H1 (cell line): ENCODE results near the gene RPL18A. TPM values are rescaled to one million over a fixed set of nuclear protein-coding genes. Genes with fewer than 3 reads are reported as not detected.

ENCODE experiments used
- CTCF ChIA-PET: fragments of 300-600 bp; sonication (Branson Sonifier 250); formaldehyde crosslinking; loops from one replicate; lab custom pipeline; 2021; ENCODE audit not compliant: partially characterized antibody; lab: Charles Lee
- POLR2A ChIA-PET: fragments of 300-600 bp; sonication (Branson Sonifier 250); formaldehyde crosslinking; loops from one replicate; lab custom pipeline; 2021; ENCODE audit warnings: inconsistent platforms; ENCODE audit not compliant: partially characterized antibody; lab: Charles Lee
- DNase-seq, 2 experiments: peaks; one replicate each; pipeline versions ENCODE4 v3.0.0 to v3.0.0-alpha.2; 2010 to 2022; ENCODE audit warnings: low spot score in 2 of 2, low read depth in 1 of 2, mixed read lengths in 1 of 2
- FAIRE-seq: peaks from 2 replicates; lab custom pipeline; 2011; peaks lifted over from hg19 to GRCh38; lab: Jason Lieb, UNC
- H2AFZ ChIP-seq: 2 replicates; pipeline ENCODE4 v1.8.1; 2012; ENCODE audit warnings: low read length, inconsistent platforms
- H2AK5ac ChIP-seq: 2 replicates; pipeline ENCODE4 v1.6.1; 2013; ENCODE audit warnings: low read depth, low read length
- H2BK120ac ChIP-seq: replicated peaks from 2 replicates; pipeline ENCODE3; 2013; ENCODE audit warnings: low read depth, low read length, inconsistent platforms
- H2BK12ac ChIP-seq: 2 replicates; pipeline ENCODE4 v1.6.1; 2013; ENCODE audit warnings: low read depth, low read length
- H2BK15ac ChIP-seq: 2 replicates; pipeline ENCODE4 v1.6.1; 2013; ENCODE audit warnings: low read length
- H2BK20ac ChIP-seq: 2 replicates; pipeline ENCODE4 v1.6.1; 2013; ENCODE audit warnings: low read length
- H2BK5ac ChIP-seq: 2 replicates; pipeline ENCODE4 v1.6.1; 2013; ENCODE audit warnings: low read depth, low read length
- H3K14ac ChIP-seq: 2 replicates; pipeline ENCODE4 v1.6.1; 2013; ENCODE audit warnings: inconsistent platforms; ENCODE audit not compliant: insufficient read length
- H3K18ac ChIP-seq: 2 replicates; pipeline ENCODE4 v1.6.1; 2013; ENCODE audit warnings: low read length; ENCODE audit errors: extremely low read depth
- H3K23ac ChIP-seq: 2 replicates; pipeline ENCODE4 v1.6.1; 2013; ENCODE audit warnings: inconsistent platforms; ENCODE audit not compliant: insufficient read length
- H3K23me2 ChIP-seq: 2 replicates; pipeline ENCODE4 v1.6.1; 2013; ENCODE audit warnings: low read depth, low read length
- H3K27ac ChIP-seq: 2 replicates; pipeline ENCODE4 v1.6.1; 2011; ENCODE audit warnings: low read depth, low read length, inconsistent platforms
- H3K27me3 ChIP-seq, 4 experiments: replicated peaks in 1 of 4; 1 replicate in 1 of 4; 2 replicates in 3 of 4; pipeline versions ENCODE4 v1.6.1 to v1.8.1; 2011 to 2013; ENCODE audit warnings: low read length in 3 of 4, mild to moderate bottlenecking in 3 of 4, inconsistent platforms in 2 of 4, mixed read lengths in 2 of 4, moderate library complexity in 1 of 4; ENCODE audit not compliant: control insufficient read depth in 3 of 4, insufficient read depth in 3 of 4; ENCODE audit errors: extremely low read depth in 1 of 4
- H3K36me3 ChIP-seq, 4 experiments: 2 replicates each; pipeline versions ENCODE4 v1.6.1 to v1.8.1; 2011 to 2013; ENCODE audit warnings: mild to moderate bottlenecking in 4 of 4, low read length in 3 of 4, moderate library complexity in 2 of 4, control low read depth in 1 of 4, inconsistent platforms in 1 of 4; ENCODE audit not compliant: insufficient read depth in 4 of 4, control insufficient read depth in 2 of 4
- H3K4ac ChIP-seq: replicated peaks from 2 replicates; pipeline ENCODE3; 2013; ENCODE audit warnings: low read length, low read depth, mixed read lengths, inconsistent platforms; ENCODE audit not compliant: insufficient read length
- H3K4me1 ChIP-seq, 4 experiments: replicated peaks in 1 of 4; 1 replicate in 1 of 4; 2 replicates in 3 of 4; pipeline versions ENCODE4 v1.6.1 to v1.8.1; 2011 to 2013; ENCODE audit warnings: low read length in 3 of 4, inconsistent platforms in 2 of 4, mixed read lengths in 1 of 4; ENCODE audit not compliant: insufficient read depth in 4 of 4, control insufficient read depth in 3 of 4
- H3K4me2 ChIP-seq, 2 experiments: 2 replicates each; pipeline versions ENCODE4 v1.6.1 to v1.8.1; 2011 to 2013; ENCODE audit warnings: low read depth in 2 of 2, low read length in 2 of 2, control low read depth in 1 of 2, inconsistent platforms in 1 of 2, mild to moderate bottlenecking in 1 of 2; ENCODE audit not compliant: insufficient read depth in 1 of 2
- H3K4me3 ChIP-seq, 4 experiments: fragments of 200-600, 300-600 bp in 1 of 4; sonication (generic), shearing (Covaris generic), sonication (Bioruptor Twin) in 1 of 4; 2 replicates each; pipeline versions ENCODE4 v1.5.1 to v1.8.1; 2011 to 2016; ENCODE audit warnings: low read length in 4 of 4, low read depth in 3 of 4, control low read depth in 2 of 4, inconsistent platforms in 2 of 4, mild to moderate bottlenecking in 2 of 4, mixed read lengths in 1 of 4, moderate library complexity in 1 of 4; ENCODE audit not compliant: insufficient read depth in 2 of 4; ENCODE audit errors: extremely low read depth in 1 of 4
- H3K56ac ChIP-seq: replicated peaks from 2 replicates; pipeline ENCODE3; 2013; ENCODE audit warnings: low read depth, mild to moderate bottlenecking, mixed read lengths, low read length, inconsistent platforms; ENCODE audit not compliant: insufficient read length
- H3K79me1 ChIP-seq: 2 replicates; pipeline ENCODE4 v1.6.1; 2013; ENCODE audit warnings: low read depth, low read length, control low read depth
- H3K79me2 ChIP-seq, 2 experiments: 2 replicates each; pipeline versions ENCODE4 v1.6.1 to v1.8.1; 2012 to 2013; ENCODE audit warnings: low read length in 2 of 2, mild to moderate bottlenecking in 2 of 2, inconsistent platforms in 1 of 2; ENCODE audit not compliant: insufficient read depth in 2 of 2, control insufficient read depth in 1 of 2
- H3K9ac ChIP-seq, 4 experiments: replicated peaks in 1 of 4; 1 replicate in 1 of 4; 2 replicates in 3 of 4; pipeline versions ENCODE4 v1.6.1 to v1.8.1; 2011 to 2013; ENCODE audit warnings: low read depth in 3 of 4, low read length in 3 of 4, control low read depth in 2 of 4, mild to moderate bottlenecking in 2 of 4, moderate library complexity in 2 of 4, inconsistent platforms in 1 of 4; ENCODE audit errors: extremely low read depth in 1 of 4
- H3K9me3 ChIP-seq, 2 experiments: 2 replicates each; pipeline versions ENCODE4 v1.6.1 to v1.8.1; 2012 to 2013; ENCODE audit warnings: mild to moderate bottlenecking in 2 of 2, moderate library complexity in 2 of 2, control low read depth in 1 of 2, inconsistent platforms in 1 of 2, low read depth in 1 of 2, low read length in 1 of 2, mixed read lengths in 1 of 2; ENCODE audit not compliant: insufficient read depth in 2 of 2
- H4K20me1 ChIP-seq, 2 experiments: replicated peaks in 1 of 2; 2 replicates each; pipeline versions ENCODE3 to v1.8.1; 2011 to 2013; ENCODE audit warnings: inconsistent platforms in 2 of 2, low read length in 2 of 2, mild to moderate bottlenecking in 1 of 2; ENCODE audit not compliant: insufficient read depth in 2 of 2, control insufficient read depth in 1 of 2
- H4K5ac ChIP-seq: 2 replicates; pipeline ENCODE4 v1.6.1; 2013; ENCODE audit warnings: low read length, low read depth, mixed read lengths, inconsistent platforms; ENCODE audit not compliant: insufficient read length
- H4K8ac ChIP-seq: 2 replicates; pipeline ENCODE4 v1.8.0; 2013; ENCODE audit warnings: mild to moderate bottlenecking, moderate library complexity, low read length, inconsistent platforms; ENCODE audit not compliant: insufficient read depth; ENCODE audit errors: extremely low read depth
- H4K91ac ChIP-seq: replicated peaks from 2 replicates; pipeline ENCODE3; 2013; ENCODE audit warnings: low read length, mixed read lengths, inconsistent platforms; ENCODE audit not compliant: insufficient read length
- ASH2L ChIP-seq: fragments of 200-600, 300-600 bp; sonication (generic); IDR thresholded peaks from one replicate; pipeline ENCODE4 v1.7.1; 2017; ENCODE audit warnings: low read length
- CHD2 ChIP-seq: IDR thresholded peaks from 2 replicates; pipeline ENCODE4 v1.6.1; 2012; ENCODE audit warnings: low read length, improper control_type of control experiment
- CREB1 ChIP-seq: IDR thresholded peaks from 2 replicates; pipeline ENCODE4 v1.6.1; 2012; ENCODE audit warnings: inconsistent platforms
- CTBP2 ChIP-seq: IDR thresholded peaks from 2 replicates; pipeline ENCODE4 v1.7.0; 2011; ENCODE audit warnings: borderline replicate concordance, mild to moderate bottlenecking, moderate library complexity, mixed read lengths, low read length; ENCODE audit not compliant: insufficient read depth, insufficient read length
- POLR2AphosphoS5 ChIP-seq: IDR thresholded peaks from 2 replicates; pipeline ENCODE4 v1.6.1; 2011; ENCODE audit warnings: low read depth, low read length
- RAD21 ChIP-seq, 2 experiments: IDR thresholded peaks in 1 of 2; conservative IDR thresholded peaks in 1 of 2; 2 replicates each; pipeline ENCODE4 v1.6.1; 2011; ENCODE audit warnings: low read depth in 2 of 2, low read length in 2 of 2, improper control_type of control experiment in 1 of 2, inconsistent platforms in 1 of 2, mild to moderate bottlenecking in 1 of 2, moderate library complexity in 1 of 2
- RFX5 ChIP-seq: IDR thresholded peaks from 2 replicates; pipeline ENCODE4 v1.6.1; 2011; ENCODE audit warnings: low read depth, low read length, improper control_type of control experiment, borderline replicate concordance
- RXRA ChIP-seq: IDR thresholded peaks from 2 replicates; pipeline ENCODE4 v1.6.1; 2011; ENCODE audit warnings: low read depth, mild to moderate bottlenecking, low read length, moderate library complexity; ENCODE audit not compliant: insufficient read depth
- SAP30 ChIP-seq: fragments of 300-600 bp; sonication (generic); IDR thresholded peaks from 2 replicates; pipeline ENCODE4 v1.7.1; 2012; ENCODE audit warnings: low read length, moderate library complexity, mild to moderate bottlenecking, inconsistent platforms; ENCODE audit not compliant: insufficient read depth, insufficient replicate concordance
- SIN3A ChIP-seq, 2 experiments: IDR thresholded peaks in 1 of 2; conservative IDR thresholded peaks in 1 of 2; 2 replicates each; pipeline ENCODE4 v1.6.1; 2011 to 2012; ENCODE audit warnings: low read length in 2 of 2, improper control_type of control experiment in 1 of 2, low read depth in 1 of 2, mild to moderate bottlenecking in 1 of 2
- SP2 ChIP-seq: IDR thresholded peaks from 2 replicates; pipeline ENCODE4 v1.6.1; 2012; ENCODE audit warnings: mild to moderate bottlenecking, low read length, inconsistent platforms
- SP4 ChIP-seq: IDR thresholded peaks from 2 replicates; pipeline ENCODE4 v1.6.1; 2012; ENCODE audit warnings: low read length, inconsistent platforms
- TAF1 ChIP-seq: IDR thresholded peaks from 2 replicates; pipeline ENCODE4 v1.6.1; 2011; ENCODE audit warnings: mild to moderate bottlenecking, low read depth, low read length
- TCF12 ChIP-seq: IDR thresholded peaks from 2 replicates; pipeline ENCODE4 v1.6.1; 2011; ENCODE audit warnings: low read depth, mild to moderate bottlenecking, low read length
- WGBS, 2 experiments: shearing (Covaris generic) in 1 of 2; methylation state at CpG; one replicate each; pipeline versions ENCODE4 v1.1.6 to v1.1.7; 2013 to 2015; ENCODE audit warnings: low lambda C conversion rate in 2 of 2, mixed read lengths in 2 of 2, inconsistent platforms in 1 of 2, low coverage in 1 of 2, missing lambda C conversion rate in 1 of 2; ENCODE audit not compliant: insufficient replicate concordance in 2 of 2, insufficient coverage in 1 of 2, insufficient read length in 1 of 2; ENCODE audit errors: extremely low coverage in 1 of 2, missing lambda C conversion rate in 1 of 2; 5-methylcytosine and 5-hydroxymethylcytosine counted together
- polyA plus RNA-seq, 7 experiments: library from polyadenylated mRNA; depleted of rRNA in 3 of 7; stranded (reverse) in 5 of 7; unstranded in 2 of 7; fragments of >200 nt in 5 of 7; fragments of 200-250 nt in 2 of 7; gene quantifications; 1 replicate in 5 of 7; 2 replicates in 1 of 7; 4 replicates in 1 of 7; pipeline versions ENCODE4 v1.2.1 to v1.2.3, GENCODE V29; 2011 to 2013; ENCODE audit warnings: missing spikeins in 2 of 7, mixed read lengths in 2 of 7
- total RNA-seq: library from RNA; stranded (reverse); fragmentation: NEBNext Ultra II Directional; extraction: Animal tissue kit (Norgen Biotek cat#: 25700); gene quantifications from 2 replicates; pipeline ENCODE4 v1.2.1, GENCODE V29; 2021

RPL18A gene
- total and polyA plus RNA-seq, 2 of the 8 experiments (the other 6 are each of a cell fraction or from before 2014, with no cell fraction given) = 2,749 to 3,938 TPM

DNA sequence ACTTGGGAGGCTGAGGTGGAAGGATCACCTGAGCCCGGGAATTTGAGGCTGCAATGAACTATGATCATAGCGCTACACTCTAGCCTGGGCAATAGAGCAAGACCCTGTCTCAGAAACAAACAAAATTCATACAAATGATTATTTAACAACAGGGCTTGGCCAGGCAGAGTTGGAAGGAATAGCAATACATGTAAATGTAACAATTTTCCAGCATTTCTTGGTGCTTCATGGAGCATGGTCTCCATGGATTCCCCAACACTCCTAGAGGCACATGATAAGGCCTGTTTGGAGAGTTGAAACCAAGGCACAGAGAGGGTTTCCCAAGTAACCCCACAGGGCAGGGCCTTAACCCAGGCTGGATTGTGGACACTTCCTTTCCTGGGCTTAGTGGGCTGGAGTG, 48.6 kb upstream of the RPL18A start:
- no peak overlapping the region for H3K4me2 ChIP-seq
- no peak for TF ChIP-seq SAP30
- TF ChIP-seq ASH2L = no peak
- no peak for TF ChIP-seq RXRA
- no peak for TF ChIP-seq CHD2
- no peak for TF ChIP-seq SP2
- TF ChIP-seq POLR2AphosphoS5 = no peak
- TF ChIP-seq TCF12 = no peak
- no peak for TF ChIP-seq TAF1
- TF ChIP-seq RAD21 (IDR thresholded peaks at IDR 0.05 in 1 of 2, conservative IDR thresholded peaks at IDR 0.05 in 1 of 2; ENCODE audit: low read depth in 2 of 2, low read length in 2 of 2) = no peak
- no peak for TF ChIP-seq SP4
- TF ChIP-seq CTBP2 = no peak
- no peak for TF ChIP-seq RFX5
- TF ChIP-seq SIN3A (conservative IDR thresholded peaks at IDR 0.05 in 1 of 2, IDR thresholded peaks at IDR 0.05 in 1 of 2; ENCODE audit: low read depth in 1 of 2, low read length in 2 of 2) = no peak
- no peak for TF ChIP-seq CREB1
- TF ChIP-seq, all 59 proteins: peak for 0

More for the DNA sequence above, 48.6 kb upstream of the RPL18A start:
- Histone ChIP-seq H3K56ac (no peak overlapping the region), H4K91ac (no peak overlapping the region), H3K36me3 (no peaks in the 10 kb centered on the region), H4K8ac (no peak overlapping the region), H3K23me2 (peaks cover 2% of the 10 kb centered on the region; the same call in 1 of the 2 replicates), H3K23ac (no peak overlapping the region), H2BK120ac (no peak overlapping the region), H3K79me2 (no peaks in the 10 kb centered on the region), H4K5ac (no peak overlapping the region), H2AFZ (no peak overlapping the region), H3K4me1 (no peaks in the 10 kb centered on the region), H2BK15ac (no peak overlapping the region), H3K4ac (no peak overlapping the region), H3K9ac (no peak overlapping the region), H2BK12ac (no peak overlapping the region), H3K79me1 (no peaks in the 10 kb centered on the region), H2BK5ac (no peak overlapping the region), H3K27ac (no peak overlapping the region), H3K18ac (no peak overlapping the region), H3K14ac (no peak overlapping the region), H4K20me1 (no peaks in the 10 kb centered on the region), H2AK5ac (no peak overlapping the region), H3K4me3 (no peak overlapping the region), H3K27me3 (no peaks in the 10 kb centered on the region; a peak in 1 of 7 replicates), H2BK20ac (no peak overlapping the region), H3K9me3 (no peaks in the 10 kb centered on the region)
- POLR2A ChIA-PET = interaction anchor here (1.9 to 3.1 kb wide), 2 partner anchors 20 to 49 kb away, joined by 4 to 10 read pairs; partner anchors contain the start of gene RPL18A
- no peak for FAIRE-seq
- no peak for DNase-seq
- WGBS, 2 experiments = 83% methylated on average over 2 of the region's 2 CpGs; no CpG with 5 or more reads in 1 of the 2 experiments
- CTCF ChIA-PET = no interaction called here
